ENCODE data around the gene CRYGA.

GRCh38 chr2:208189810-208190503 lies 26.6 kb upstream of the CRYGA start, which contains the start of gene C2orf80:
- TF ChIP-seq EZH2 (IDR thresholded peaks at IDR 0.05; ENCODE audit: insufficient read depth, poor library complexity, severe bottlenecking) (no peak), EZH2phosphoT487 (IDR thresholded peaks at IDR 0.05; ENCODE audit: insufficient read depth, low read depth) (no peak)
